GM12878 (cell line): ENCODE measurements around the gene S1PR3.

Experiments used
- CBFB ChIP-seq: IDR thresholded peaks from 2 replicates; pipeline ENCODE4 v1.6.1; 2016; ENCODE audit warnings: antibody characterized with exemption, low read depth
- CTCF ChIP-seq, 3 experiments: IDR thresholded peaks in 2 of 3; conservative IDR thresholded peaks in 1 of 3; 2 replicates each; pipeline ENCODE4 v1.5.1; 2011; ENCODE audit warnings: low read depth in 3 of 3, low read length in 3 of 3, mild to moderate bottlenecking in 3 of 3, control low read depth in 2 of 3, moderate library complexity in 2 of 3, inconsistent platforms in 1 of 3, mixed read lengths in 1 of 3; ENCODE audit not compliant: control insufficient read depth in 2 of 3, insufficient read depth in 1 of 3; ENCODE audit errors: extremely low read depth in 1 of 3
- JUND ChIP-seq: IDR thresholded peaks from 2 replicates; pipeline ENCODE4 v1.6.1; 2012; ENCODE audit warnings: low read depth, mild to moderate bottlenecking, low read length, improper control_type of control experiment, moderate library complexity
- KDM1A ChIP-seq: fragments of 200-600 bp; sonication (generic); IDR thresholded peaks from 2 replicates; pipeline ENCODE4 v1.6.1; 2016; ENCODE audit warnings: borderline replicate concordance
- PBX3 ChIP-seq: IDR thresholded peaks from 2 replicates; pipeline ENCODE4 v1.6.1; 2011; ENCODE audit warnings: mild to moderate bottlenecking, low read depth, low read length, moderate library complexity; ENCODE audit not compliant: insufficient replicate concordance
- POLR2AphosphoS5 ChIP-seq: IDR thresholded peaks from 2 replicates; pipeline ENCODE4 v1.6.1; 2011; ENCODE audit warnings: mild to moderate bottlenecking, low read length, inconsistent platforms
- REST ChIP-seq: IDR thresholded peaks from 2 replicates; pipeline ENCODE4 v1.6.1; 2012; ENCODE audit warnings: mild to moderate bottlenecking, low read depth, low read length
- TAF1 ChIP-seq: IDR thresholded peaks from 2 replicates; pipeline ENCODE4 v1.6.1; 2011; ENCODE audit warnings: mild to moderate bottlenecking, low read depth, low read length, borderline replicate concordance
- TARDBP ChIP-seq: IDR thresholded peaks from 2 replicates; pipeline ENCODE4 v1.6.1; 2016; ENCODE audit warnings: borderline replicate concordance
- TF ChIP-seq, protein P1 (sequence below): fragments of 450-650 bp; IDR thresholded peaks from 2 replicates; pipeline ENCODE4 v1.6.1; 2017; ENCODE audit warnings: mild to moderate bottlenecking, low read depth, inconsistent platforms; ENCODE audit not compliant: poor library complexity, severe bottlenecking

GRCh38 chr9:88968799-88969198 lies 22.5 kb upstream of the S1PR3 start:
- TF ChIP-seq CTCF (IDR thresholded peaks at IDR 0.05 in 2 of 3, conservative IDR thresholded peaks at IDR 0.05 in 1 of 3; ENCODE audit: control insufficient read depth in 2 of 3, extremely low read depth in 1 of 3, insufficient read depth in 1 of 3, low read depth in 3 of 3, low read length in 3 of 3) (no peak), CBFB (no peak), KDM1A (no peak), PBX3 (no peak), POLR2AphosphoS5 (no peak), JUND (no peak), REST (no peak), TARDBP (no peak), TAF1 (no peak)
- TF ChIP-seq, protein P1, sequence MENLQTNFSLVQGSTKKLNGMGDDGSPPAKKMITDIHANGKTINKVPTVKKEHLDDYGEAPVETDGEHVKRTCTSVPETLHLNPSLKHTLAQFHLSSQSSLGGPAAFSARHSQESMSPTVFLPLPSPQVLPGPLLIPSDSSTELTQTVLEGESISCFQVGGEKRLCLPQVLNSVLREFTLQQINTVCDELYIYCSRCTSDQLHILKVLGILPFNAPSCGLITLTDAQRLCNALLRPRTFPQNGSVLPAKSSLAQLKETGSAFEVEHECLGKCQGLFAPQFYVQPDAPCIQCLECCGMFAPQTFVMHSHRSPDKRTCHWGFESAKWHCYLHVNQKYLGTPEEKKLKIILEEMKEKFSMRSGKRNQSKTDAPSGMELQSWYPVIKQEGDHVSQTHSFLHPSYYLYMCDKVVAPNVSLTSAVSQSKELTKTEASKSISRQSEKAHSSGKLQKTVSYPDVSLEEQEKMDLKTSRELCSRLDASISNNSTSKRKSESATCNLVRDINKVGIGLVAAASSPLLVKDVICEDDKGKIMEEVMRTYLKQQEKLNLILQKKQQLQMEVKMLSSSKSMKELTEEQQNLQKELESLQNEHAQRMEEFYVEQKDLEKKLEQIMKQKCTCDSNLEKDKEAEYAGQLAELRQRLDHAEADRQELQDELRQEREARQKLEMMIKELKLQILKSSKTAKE = no peak
